Tibial artery (tissue), 4 donors: Measurements from ENCODE around the gene KIRREL3.

ENCODE experiments used
- DNase-seq, 2 donors: peaks; one replicate each; pipeline ENCODE4 v3.0.0-alpha.2; 2019
- H3K27ac ChIP-seq, 2 donors: fragments of 200-600 bp; sonication (generic) in 1 of 2; 1 replicate in 1 of 2; 2 replicates in 1 of 2; pipeline ENCODE4 v1.5.1; 2018 to 2019; ENCODE audit warnings: mild to moderate bottlenecking in 1 of 2
- H3K27me3 ChIP-seq, 2 donors: fragments of 200-600 bp; sonication (generic) in 1 of 2; one replicate each; pipeline versions ENCODE4 v1.5.1 to v1.6.0; 2016 to 2019
- H3K36me3 ChIP-seq, 3 donors: fragments of 200-600 bp; sonication (generic) in 2 of 3; one replicate each; pipeline ENCODE4 v1.5.1; 2016 to 2019; ENCODE audit warnings: mild to moderate bottlenecking in 2 of 3
- H3K4me1 ChIP-seq, 4 donors: fragments of 200-600 bp; sonication (generic) in 2 of 4; 1 replicate in 3 of 4; 2 replicates in 1 of 4; pipeline ENCODE4 v1.5.1; 2016 to 2019
- H3K4me3 ChIP-seq, 2 donors: fragments of 200-600 bp; sonication (generic) in 1 of 2; 1 replicate in 1 of 2; 2 replicates in 1 of 2; pipeline ENCODE4 v1.5.1; 2018 to 2019; ENCODE audit warnings: mild to moderate bottlenecking in 2 of 2
- H3K9me3 ChIP-seq, 3 donors: fragments of 200-600 bp; sonication (generic) in 1 of 3; one replicate each; pipeline ENCODE4 v1.5.1; 2016 to 2019
- intact Hi-C: fragments of 100-400 bp; cut with DNase I; formaldehyde crosslinking; loops from one replicate; pipeline ENCODE4 v1.15.0; 2023; ENCODE audit warnings: low total_unique reads
- TF ChIP-seq, protein P1 (sequence below), 2 experiments: fragments of 200-600 bp in 1 of 2; fragments of 450-650 bp in 1 of 2; IDR thresholded peaks; one replicate each; pipeline ENCODE4 v1.5.1; 2017 to 2019; ENCODE audit warnings: antibody characterized with exemption in 2 of 2, mild to moderate bottlenecking in 1 of 2, moderate library complexity in 1 of 2

The KIRREL3 gene

DNA sequence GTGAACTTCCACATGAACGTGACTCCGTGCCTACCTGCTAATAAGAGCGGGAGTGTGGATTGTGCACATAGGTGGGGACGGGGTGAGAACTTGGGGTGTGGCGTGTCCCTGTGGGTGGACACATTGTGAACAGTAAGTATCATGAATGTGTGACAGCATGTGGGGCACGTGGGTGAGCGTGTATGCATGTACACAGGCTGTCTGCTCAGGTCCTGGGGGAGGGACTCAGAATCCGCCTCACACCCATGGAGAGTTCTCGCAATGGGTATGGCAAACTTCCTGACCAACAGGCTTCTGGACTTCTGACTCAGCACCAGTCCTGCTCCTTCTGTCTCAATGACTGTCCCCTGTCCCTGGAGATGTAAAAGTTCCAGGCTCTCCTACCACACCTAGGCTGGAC is 422.1 kb downstream of the KIRREL3 start:
- TF ChIP-seq, protein P1, sequence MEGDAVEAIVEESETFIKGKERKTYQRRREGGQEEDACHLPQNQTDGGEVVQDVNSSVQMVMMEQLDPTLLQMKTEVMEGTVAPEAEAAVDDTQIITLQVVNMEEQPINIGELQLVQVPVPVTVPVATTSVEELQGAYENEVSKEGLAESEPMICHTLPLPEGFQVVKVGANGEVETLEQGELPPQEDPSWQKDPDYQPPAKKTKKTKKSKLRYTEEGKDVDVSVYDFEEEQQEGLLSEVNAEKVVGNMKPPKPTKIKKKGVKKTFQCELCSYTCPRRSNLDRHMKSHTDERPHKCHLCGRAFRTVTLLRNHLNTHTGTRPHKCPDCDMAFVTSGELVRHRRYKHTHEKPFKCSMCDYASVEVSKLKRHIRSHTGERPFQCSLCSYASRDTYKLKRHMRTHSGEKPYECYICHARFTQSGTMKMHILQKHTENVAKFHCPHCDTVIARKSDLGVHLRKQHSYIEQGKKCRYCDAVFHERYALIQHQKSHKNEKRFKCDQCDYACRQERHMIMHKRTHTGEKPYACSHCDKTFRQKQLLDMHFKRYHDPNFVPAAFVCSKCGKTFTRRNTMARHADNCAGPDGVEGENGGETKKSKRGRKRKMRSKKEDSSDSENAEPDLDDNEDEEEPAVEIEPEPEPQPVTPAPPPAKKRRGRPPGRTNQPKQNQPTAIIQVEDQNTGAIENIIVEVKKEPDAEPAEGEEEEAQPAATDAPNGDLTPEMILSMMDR (IDR thresholded peaks at IDR 0.05) = no peak
- Histone ChIP-seq H3K27ac (no peak overlapping the region), H3K9me3 (no peaks in the 10 kb centered on the region), H3K36me3 (no peaks in the 10 kb centered on the region), H3K4me3 (no peak overlapping the region), H3K4me1 (no peaks in the 10 kb centered on the region), H3K27me3 (peaks cover 0 to 7% of the 10 kb centered on the region in 2 donors)
- intact Hi-C loops = no loop called here
- DNase-seq = no peak

DNA sequence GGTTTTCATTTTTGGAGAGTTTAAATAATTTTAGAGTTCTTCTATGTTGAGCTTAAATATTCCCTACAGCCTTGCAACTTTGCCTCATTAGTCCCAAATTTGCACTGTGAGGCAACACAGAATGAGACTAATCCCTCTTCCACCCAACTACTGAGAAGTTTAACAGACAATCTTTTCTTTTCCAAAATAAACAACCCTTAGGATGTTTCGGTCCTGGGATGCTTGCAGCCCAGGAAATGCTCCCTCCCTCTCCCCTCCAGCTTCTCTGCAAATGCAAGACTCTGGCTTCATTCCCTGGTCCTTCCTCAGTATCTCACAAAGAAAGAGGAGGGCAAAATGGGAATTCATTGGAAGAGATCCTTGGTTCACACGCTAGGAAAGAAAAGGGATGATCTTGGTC is 422.5 kb downstream of the KIRREL3 start:
- H3K4me1 ChIP-seq = no peaks in the 10 kb centered on the region
- intact Hi-C loops = no loop called here
- no peak for DNase-seq
- H3K9me3 ChIP-seq = no peaks in the 10 kb centered on the region
- no peak overlapping the region for H3K27ac ChIP-seq
- no peak overlapping the region for H3K4me3 ChIP-seq
- TF ChIP-seq, protein P1 (IDR thresholded peaks at IDR 0.05) = no peak
- no peaks in the 10 kb centered on the region for H3K36me3 ChIP-seq
- H3K27me3 ChIP-seq = peaks cover 0 to 7% of the 10 kb centered on the region in 2 donors

DNA sequence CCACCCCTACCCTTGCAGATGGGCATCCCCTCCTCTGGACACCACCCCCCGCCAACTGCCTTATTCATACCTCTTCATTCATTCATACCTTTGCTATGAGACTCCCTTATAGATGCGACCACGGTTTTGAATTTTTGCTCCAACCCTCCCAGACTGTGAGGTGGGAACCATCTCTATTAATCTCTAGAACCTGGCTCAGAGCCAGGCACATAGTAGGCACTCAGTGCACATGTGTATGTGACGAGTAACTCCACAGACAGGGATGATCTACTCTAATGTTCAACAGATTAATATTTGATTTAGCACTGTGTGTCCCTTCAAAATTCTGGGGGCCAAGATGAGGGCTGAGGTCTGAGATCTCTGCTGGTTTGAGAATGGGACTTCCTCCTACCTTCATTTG is 424.7 kb downstream of the KIRREL3 start:
- no peak overlapping the region for H3K27ac ChIP-seq
- no peak for DNase-seq
- TF ChIP-seq, protein P1 (IDR thresholded peaks at IDR 0.05) = no peak
- no peaks in the 10 kb centered on the region for H3K9me3 ChIP-seq
- intact Hi-C loops = no loop called here
- H3K4me3 ChIP-seq = no peak overlapping the region
- no peaks in the 10 kb centered on the region for H3K4me1 ChIP-seq
- no peaks in the 10 kb centered on the region for H3K36me3 ChIP-seq
- peaks cover 0 to 24% of the 10 kb centered on the region in 2 donors for H3K27me3 ChIP-seq

DNA sequence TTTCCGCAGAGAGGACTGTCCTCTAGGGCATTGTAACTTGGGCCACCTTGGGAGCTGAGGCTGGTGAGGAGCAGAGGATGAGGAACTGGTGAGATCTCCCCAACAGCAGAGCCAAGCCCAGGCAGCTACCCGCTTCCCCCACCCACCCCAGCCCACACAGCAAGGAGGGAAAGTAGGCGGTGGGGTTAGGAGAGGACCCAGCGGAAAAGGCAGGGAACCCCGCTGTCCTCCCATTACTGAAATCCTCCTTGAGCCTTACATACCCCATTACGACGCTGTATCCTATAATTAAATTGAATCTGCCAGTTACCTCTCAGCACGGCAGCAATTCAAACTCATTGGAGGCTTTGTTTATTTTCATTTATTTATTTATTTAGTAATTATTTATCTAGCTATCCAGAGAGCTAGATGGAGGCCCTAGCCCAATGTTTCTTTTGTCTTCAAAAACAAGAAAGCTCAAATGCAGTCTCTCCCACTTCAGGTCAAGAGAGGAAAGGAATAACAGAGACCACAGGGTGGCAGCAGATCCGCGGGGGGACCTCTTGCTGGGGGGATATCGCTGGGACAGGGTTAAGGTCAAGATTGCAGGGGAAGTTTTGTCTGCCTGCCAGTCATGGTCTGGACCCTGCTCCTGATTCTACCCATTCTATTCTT is 427.1 kb downstream of the KIRREL3 start:
- TF ChIP-seq, protein P1 (IDR thresholded peaks at IDR 0.05) = no peak
- H3K9me3 ChIP-seq = no peaks in the 10 kb centered on the region
- no peak overlapping the region for H3K4me3 ChIP-seq
- DNase-seq = no peak
- intact Hi-C loops = no loop called here
- peaks cover 0 to 28% of the 10 kb centered on the region in 2 donors for H3K27me3 ChIP-seq
- H3K4me1 ChIP-seq = no peaks in the 10 kb centered on the region
- no peak overlapping the region for H3K27ac ChIP-seq
- no peaks in the 10 kb centered on the region for H3K36me3 ChIP-seq

DNA sequence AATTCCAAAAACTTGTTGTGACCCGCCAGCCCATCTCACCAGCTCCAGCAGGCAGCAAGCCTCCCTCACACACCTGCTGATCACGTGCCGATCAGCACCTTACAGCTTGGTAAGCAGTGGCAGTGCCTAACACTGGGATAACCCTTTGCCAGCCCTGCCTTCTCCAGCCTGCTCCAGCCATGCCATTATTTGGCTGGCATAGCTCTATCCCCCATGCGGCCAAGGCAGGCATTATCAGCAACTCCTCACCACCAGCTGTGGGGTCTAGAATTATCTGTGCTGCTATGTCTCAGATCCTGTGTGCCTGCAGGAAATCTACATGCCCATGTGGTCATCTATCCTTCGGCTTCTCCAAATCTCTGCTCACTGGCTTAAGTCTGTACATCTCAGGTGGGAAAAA is 430.1 kb downstream of the KIRREL3 start:
- no peaks in the 10 kb centered on the region for H3K9me3 ChIP-seq
- no peak overlapping the region for H3K27ac ChIP-seq
- no peaks in the 10 kb centered on the region for H3K4me1 ChIP-seq
- intact Hi-C loops = no loop called here
- DNase-seq = no peak
- no peak overlapping the region for H3K4me3 ChIP-seq
- TF ChIP-seq, protein P1 (IDR thresholded peaks at IDR 0.05) = no peak
- H3K36me3 ChIP-seq = no peaks in the 10 kb centered on the region
- H3K27me3 ChIP-seq = peaks cover 0 to 31% of the 10 kb centered on the region in 2 donors

DNA sequence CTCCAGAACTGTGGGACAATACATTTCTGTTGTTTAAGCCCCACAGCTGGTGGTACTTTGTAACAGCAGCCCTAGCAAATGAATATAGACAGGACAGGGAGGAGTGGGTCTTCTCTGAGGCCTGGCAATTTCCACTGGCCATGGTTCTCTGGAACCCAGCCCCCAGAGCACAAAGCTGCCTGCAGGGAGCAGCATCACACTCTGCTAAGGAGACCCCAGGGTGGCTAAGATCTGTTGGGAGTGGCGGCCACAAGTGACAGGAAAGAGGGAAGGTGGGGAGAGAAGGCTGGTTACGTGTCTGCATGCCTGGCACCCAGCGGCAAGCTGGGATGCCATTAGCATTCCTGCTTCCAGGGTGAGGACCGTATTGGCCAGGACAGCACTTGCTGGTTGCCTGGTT is 433.2 kb downstream of the KIRREL3 start:
- no peak overlapping the region for H3K4me3 ChIP-seq
- peaks cover 0 to 25% of the 10 kb centered on the region in 2 donors for H3K27me3 ChIP-seq
- no peak overlapping the region for H3K27ac ChIP-seq
- H3K4me1 ChIP-seq = no peaks in the 10 kb centered on the region
- intact Hi-C loops = no loop called here
- H3K36me3 ChIP-seq = no peaks in the 10 kb centered on the region
- TF ChIP-seq, protein P1 (IDR thresholded peaks at IDR 0.05) = no peak
- H3K9me3 ChIP-seq = no peaks in the 10 kb centered on the region
- DNase-seq = no peak
